Fibroblast of lung (primary cell): ENCODE results near the gene AURKB.

ENCODE experiments used
- CTCF ChIP-seq, 2 donors: IDR thresholded peaks in 1 of 2; conservative IDR thresholded peaks in 1 of 2; 1 replicate in 1 of 2; 2 replicates in 1 of 2; pipeline ENCODE4 v1.5.1; 2011 to 2012; ENCODE audit warnings: low read length in 2 of 2, control low read depth in 1 of 2, inconsistent platforms in 1 of 2, low read depth in 1 of 2, mild to moderate bottlenecking in 1 of 2
- EZH2 ChIP-seq: IDR thresholded peaks from 2 replicates; pipeline ENCODE4 v1.5.1; 2012; ENCODE audit warnings: low read length, control low read depth, mild to moderate bottlenecking; ENCODE audit errors: missing control alignments

GRCh38 chr17:8166731-8167130 lies 43.6 kb downstream of the AURKB start:
- TF ChIP-seq CTCF (conservative IDR thresholded peaks at IDR 0.05 in 1 of 2, IDR thresholded peaks at IDR 0.05 in 1 of 2; ENCODE audit: low read depth in 1 of 2, low read length in 2 of 2) (no peak), EZH2 (no peak)
